ENCODE measurements around the gene PPM1H.

Gene PPM1H

GRCh38 chr12:62914443-62915203 lies 20.3 kb downstream of the PPM1H start:
- H2BK12ac ChIP-seq (ENCODE audit: low read length) = no peak overlapping the region
- H3K14ac ChIP-seq (ENCODE audit: low read length) = no peak overlapping the region

GRCh38 chr12:62913380-62913779 lies 21.6 kb downstream of the PPM1H start:
- DNase-seq (ENCODE audit: low spot score) = no peak
- Histone ChIP-seq H3K27me3 (ENCODE audit: control insufficient read depth in 3 of 3, insufficient read depth in 3 of 3, low read depth in 1 of 3, low read length in 3 of 3) (no peaks in the 10 kb centered on the region), H3K9me3 (replicated peaks in 1 of 2; ENCODE audit: control insufficient read depth in 2 of 2, insufficient read depth in 1 of 2, low read depth in 1 of 2, low read length in 2 of 2) (no peaks in the 10 kb centered on the region), H3K23ac (ENCODE audit: low read depth, low read length, poor library complexity) (no peak overlapping the region), H4K8ac (ENCODE audit: low read depth, low read length) (no peak overlapping the region), H3K9ac (ENCODE audit: low read depth, low read length, poor library complexity) (no peak overlapping the region), H3K36me3 (replicated peaks in 1 of 2; ENCODE audit: control insufficient read depth in 2 of 2, insufficient read depth in 2 of 2, low read length in 2 of 2) (no peaks in the 10 kb centered on the region), H2BK12ac (ENCODE audit: low read length) (no peak overlapping the region), H3K4ac (ENCODE audit: low read length) (no peak overlapping the region), H3K79me1 (ENCODE audit: low read depth, low read length) (no peaks in the 10 kb centered on the region), H2AK5ac (ENCODE audit: low read depth, low read length) (no peak overlapping the region), H4K91ac (ENCODE audit: low read depth, low read length, poor library complexity) (no peak overlapping the region), H3K14ac (ENCODE audit: low read length) (no peak overlapping the region), H2BK15ac (ENCODE audit: low read length) (no peak overlapping the region), H2BK5ac (ENCODE audit: low read length) (no peak overlapping the region), H3K4me1 (ENCODE audit: control insufficient read depth in 2 of 2, insufficient read depth in 1 of 2, low read depth in 1 of 2, low read length in 2 of 2) (peaks cover 2 to 11% of the 10 kb centered on the region in 2 donors), H3K4me3 (ENCODE audit: low read length in 2 of 2) (no peak overlapping the region), H3K18ac (ENCODE audit: low read length) (no peak overlapping the region), H2BK120ac (ENCODE audit: low read depth, low read length) (no peak overlapping the region), H3K4me2 (ENCODE audit: insufficient read depth, low read length, poor library complexity, severe bottlenecking) (no peak overlapping the region), H3K27ac (replicated peaks; ENCODE audit: low read length) (no peak overlapping the region), H2AFZ (ENCODE audit: low read length) (no peak overlapping the region)
- no CpG with 5 or more reads among the region's 6 CpGs for WGBS, 2 donors (ENCODE audit: extremely low coverage in 2 of 2, insufficient read length in 2 of 2, insufficient replicate concordance in 1 of 2)

More at GRCh38 chr12:62914443-62915203, 20.3 kb downstream of the PPM1H start:
- Histone ChIP-seq H3K4me2 (ENCODE audit: insufficient read depth, low read length, poor library complexity, severe bottlenecking) (no peak overlapping the region), H3K18ac (ENCODE audit: low read length) (no peak overlapping the region), H2BK120ac (ENCODE audit: low read depth, low read length) (no peak overlapping the region), H3K27me3 (ENCODE audit: control insufficient read depth in 3 of 3, insufficient read depth in 3 of 3, low read depth in 1 of 3, low read length in 3 of 3) (no peaks in the 10 kb centered on the region), H3K4ac (ENCODE audit: low read length) (no peak overlapping the region), H3K4me1 (ENCODE audit: control insufficient read depth in 2 of 2, insufficient read depth in 1 of 2, low read depth in 1 of 2, low read length in 2 of 2) (peaks cover 2 to 11% of the 10 kb centered on the region in 2 donors), H4K8ac (ENCODE audit: low read depth, low read length) (no peak overlapping the region), H3K4me3 (ENCODE audit: low read length in 2 of 2) (no peak overlapping the region), H2AFZ (ENCODE audit: low read length) (no peak overlapping the region), H3K79me1 (ENCODE audit: low read depth, low read length) (no peaks in the 10 kb centered on the region), H3K36me3 (replicated peaks in 1 of 2; ENCODE audit: control insufficient read depth in 2 of 2, insufficient read depth in 2 of 2, low read length in 2 of 2) (no peaks in the 10 kb centered on the region), H3K27ac (replicated peaks; ENCODE audit: low read length) (no peak overlapping the region), H3K9me3 (replicated peaks in 1 of 2; ENCODE audit: control insufficient read depth in 2 of 2, insufficient read depth in 1 of 2, low read depth in 1 of 2, low read length in 2 of 2) (no peaks in the 10 kb centered on the region), H3K23ac (ENCODE audit: low read depth, low read length, poor library complexity) (no peak overlapping the region), H2AK5ac (ENCODE audit: low read depth, low read length) (no peak overlapping the region), H2BK5ac (ENCODE audit: low read length) (no peak overlapping the region), H3K9ac (ENCODE audit: low read depth, low read length, poor library complexity) (no peak overlapping the region), H2BK15ac (ENCODE audit: low read length) (no peak overlapping the region), H4K91ac (ENCODE audit: low read depth, low read length, poor library complexity) (no peak overlapping the region)
- no peak for DNase-seq (ENCODE audit: low spot score)
- no CpG with 5 or more reads among the region's 7 CpGs for WGBS, 2 donors (ENCODE audit: extremely low coverage in 2 of 2, insufficient read length in 2 of 2, insufficient replicate concordance in 1 of 2)

- Histone ChIP-seq H3K4me2 (ENCODE audit: insufficient read depth, low read length, poor library complexity, severe bottlenecking) (no peak overlapping the region), H4K8ac (ENCODE audit: low read depth, low read length) (no peak overlapping the region), H3K4me1 (ENCODE audit: control insufficient read depth in 2 of 2, insufficient read depth in 1 of 2, low read depth in 1 of 2, low read length in 2 of 2) (peaks cover 2 to 11% of the 10 kb centered on the region in 2 donors), H3K4me3 (ENCODE audit: low read length in 2 of 2) (no peak overlapping the region), H3K79me1 (ENCODE audit: low read depth, low read length) (no peaks in the 10 kb centered on the region), H2AK5ac (ENCODE audit: low read depth, low read length) (no peak overlapping the region), H3K4ac (ENCODE audit: low read length) (no peak overlapping the region), H3K36me3 (replicated peaks in 1 of 2; ENCODE audit: control insufficient read depth in 2 of 2, insufficient read depth in 2 of 2, low read length in 2 of 2) (no peaks in the 10 kb centered on the region), H3K27ac (replicated peaks; ENCODE audit: low read length) (no peak overlapping the region), H2BK15ac (ENCODE audit: low read length) (no peak overlapping the region), H3K27me3 (ENCODE audit: control insufficient read depth in 3 of 3, insufficient read depth in 3 of 3, low read depth in 1 of 3, low read length in 3 of 3) (no peaks in the 10 kb centered on the region), H2AFZ (ENCODE audit: low read length) (no peak overlapping the region), H3K9me3 (replicated peaks in 1 of 2; ENCODE audit: control insufficient read depth in 2 of 2, insufficient read depth in 1 of 2, low read depth in 1 of 2, low read length in 2 of 2) (no peaks in the 10 kb centered on the region), H3K23ac (ENCODE audit: low read depth, low read length, poor library complexity) (no peak overlapping the region), H2BK5ac (ENCODE audit: low read length) (no peak overlapping the region), H2BK12ac (ENCODE audit: low read length) (no peak overlapping the region), H2BK120ac (ENCODE audit: low read depth, low read length) (no peak overlapping the region), H3K18ac (ENCODE audit: low read length) (no peak overlapping the region), H3K9ac (ENCODE audit: low read depth, low read length, poor library complexity) (no peak overlapping the region), H3K14ac (ENCODE audit: low read length) (no peak overlapping the region), H4K91ac (ENCODE audit: low read depth, low read length, poor library complexity) (no peak overlapping the region)
- WGBS, 2 donors (ENCODE audit: extremely low coverage in 2 of 2, insufficient read length in 2 of 2, insufficient replicate concordance in 1 of 2) = no CpG with 5 or more reads among the region's 4 CpGs
- DNase-seq (ENCODE audit: low spot score) = no peak
Observed at GRCh38 chr12:62912644-62913043, 22.3 kb downstream of the PPM1H start.

GRCh38 chr12:62911286-62911685 lies 23.7 kb downstream of the PPM1H start:
- H3K4ac ChIP-seq (ENCODE audit: low read length) = no peak overlapping the region
- no peaks in the 10 kb centered on the region for H3K27me3 ChIP-seq (ENCODE audit: control insufficient read depth in 3 of 3, insufficient read depth in 3 of 3, low read depth in 1 of 3, low read length in 3 of 3)

More at GRCh38 chr12:62911286-62911685, 23.7 kb downstream of the PPM1H start:
- peaks cover 2 to 3% of the 10 kb centered on the region in 2 donors for H3K4me1 ChIP-seq (ENCODE audit: control insufficient read depth in 2 of 2, insufficient read depth in 1 of 2, low read depth in 1 of 2, low read length in 2 of 2)
- no peak overlapping the region for H2AK5ac ChIP-seq (ENCODE audit: low read depth, low read length)
- no peak overlapping the region for H2AFZ ChIP-seq (ENCODE audit: low read length)
- no peak overlapping the region for H4K8ac ChIP-seq (ENCODE audit: low read depth, low read length)
- H3K18ac ChIP-seq (ENCODE audit: low read length) = no peak overlapping the region
- no peak overlapping the region for H2BK120ac ChIP-seq (ENCODE audit: low read depth, low read length)
- H3K9ac ChIP-seq (ENCODE audit: low read depth, low read length, poor library complexity) = no peak overlapping the region
- H3K23ac ChIP-seq (ENCODE audit: low read depth, low read length, poor library complexity) = no peak overlapping the region
- H3K27ac ChIP-seq (replicated peaks; ENCODE audit: low read length) = no peak overlapping the region
- H2BK12ac ChIP-seq (ENCODE audit: low read length) = no peak overlapping the region
- no peaks in the 10 kb centered on the region for H3K9me3 ChIP-seq (replicated peaks in 1 of 2; ENCODE audit: control insufficient read depth in 2 of 2, insufficient read depth in 1 of 2, low read depth in 1 of 2, low read length in 2 of 2)
- H3K14ac ChIP-seq (ENCODE audit: low read length) = no peak overlapping the region
- H3K36me3 ChIP-seq (replicated peaks in 1 of 2; ENCODE audit: control insufficient read depth in 2 of 2, insufficient read depth in 2 of 2, low read length in 2 of 2) = no peaks in the 10 kb centered on the region
- no peak overlapping the region for H3K4me3 ChIP-seq (ENCODE audit: low read length in 2 of 2)
- H3K4me2 ChIP-seq (ENCODE audit: insufficient read depth, low read length, poor library complexity, severe bottlenecking) = no peak overlapping the region
- no peaks in the 10 kb centered on the region for H3K79me1 ChIP-seq (ENCODE audit: low read depth, low read length)
- H2BK15ac ChIP-seq (ENCODE audit: low read length) = no peak overlapping the region
- DNase-seq (ENCODE audit: low spot score) = no peak
- no peak overlapping the region for H2BK5ac ChIP-seq (ENCODE audit: low read length)
- WGBS, 2 donors (ENCODE audit: extremely low coverage in 2 of 2, insufficient read length in 2 of 2, insufficient replicate concordance in 1 of 2) = no CpG with 5 or more reads among the region's 4 CpGs
- no peak overlapping the region for H4K91ac ChIP-seq (ENCODE audit: low read depth, low read length, poor library complexity)

Data from neuronal stem cell (in vitro differentiated cells).